ENCODE results near the gene SLC12A1. TPM values are rescaled to one million over a fixed set of nuclear protein-coding genes. Genes with fewer than 3 reads are reported as not detected.
A peak's percentile ranks its signal among the peaks of the same experiment; 100 is the strongest.

The SLC12A1 gene
- total RNA-seq, 1 donor from 2014 or later: 0.16 TPM

DNA sequence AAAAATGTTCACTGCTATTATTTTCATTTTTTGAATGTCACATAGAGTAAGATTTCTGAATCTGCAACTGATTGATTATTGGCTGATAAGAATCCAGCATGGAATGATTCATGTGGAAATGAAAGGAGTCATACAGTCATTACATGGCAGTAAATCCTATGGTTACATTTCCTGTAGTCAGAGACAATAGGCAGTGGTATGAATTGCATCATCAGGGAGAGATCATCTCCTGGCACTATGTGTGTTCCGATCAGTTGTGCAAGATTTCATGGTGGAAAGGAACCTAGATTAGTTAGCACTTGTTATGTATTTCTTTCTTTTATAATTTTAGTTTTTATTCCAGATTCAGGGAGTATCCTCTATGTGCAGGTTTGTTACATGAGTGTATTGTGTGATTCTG is 38.8 kb downstream of the SLC12A1 start:
- DNase-seq: no peak

DNA sequence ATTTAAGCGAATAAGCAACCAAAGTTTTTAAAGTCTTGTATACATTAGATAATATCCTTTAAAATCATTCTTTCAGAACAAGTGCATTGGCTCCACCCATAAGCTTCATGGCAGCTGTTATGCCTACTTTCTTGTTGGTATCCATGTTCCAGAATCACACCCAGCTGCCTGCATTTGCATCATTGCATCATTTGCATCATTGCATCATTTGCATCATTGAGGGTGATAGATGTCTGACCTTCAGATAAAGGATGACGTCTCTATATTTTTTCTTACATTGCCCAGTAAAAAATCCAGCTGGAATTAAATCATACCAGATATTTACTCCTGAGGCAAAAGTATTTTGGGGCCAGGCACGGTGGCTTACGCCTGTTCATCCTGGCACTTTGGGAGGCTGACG is 42.3 kb downstream of the SLC12A1 start:
- no peak for DNase-seq

DNA sequence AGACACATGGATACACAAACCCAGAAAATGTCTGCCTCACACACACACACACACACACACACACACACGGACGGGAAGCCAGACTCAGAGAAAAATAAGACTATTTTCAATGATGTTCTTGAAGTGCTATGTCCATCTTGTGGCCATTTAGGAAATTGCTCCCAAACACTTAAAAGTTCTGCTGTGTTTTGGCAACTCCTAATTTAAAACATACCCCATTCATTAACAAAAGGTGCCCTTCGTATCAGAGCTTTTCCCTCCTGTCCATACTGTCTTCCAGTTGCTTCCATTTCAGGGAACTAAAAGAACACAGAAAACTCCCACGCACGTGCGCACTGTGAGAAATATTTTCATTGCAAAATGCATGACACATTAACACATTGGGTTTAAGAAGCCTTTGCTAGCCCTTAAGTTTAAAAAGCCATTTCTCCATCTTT is 44.6 kb downstream of the SLC12A1 start:
- no peak for DNase-seq

DNA sequence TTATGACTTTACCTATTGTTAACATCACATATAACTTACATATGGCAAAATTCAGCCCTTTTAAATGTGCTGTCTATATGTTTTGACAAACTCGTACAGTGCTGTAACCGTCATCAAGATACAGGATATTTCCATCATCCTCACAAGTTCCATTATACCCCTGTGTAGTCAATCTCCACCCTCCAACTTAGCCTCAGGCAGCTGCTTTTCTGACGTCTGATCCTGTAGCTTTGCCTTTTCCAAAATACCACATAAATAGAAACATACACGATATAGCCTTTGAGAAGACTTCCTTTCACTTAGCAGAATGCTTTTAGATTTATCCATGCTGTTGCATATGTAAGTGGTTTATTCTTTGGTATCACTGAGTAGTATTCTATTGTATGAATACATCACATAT is 47.1 kb downstream of the SLC12A1 start:
- no peak for DNase-seq

DNA sequence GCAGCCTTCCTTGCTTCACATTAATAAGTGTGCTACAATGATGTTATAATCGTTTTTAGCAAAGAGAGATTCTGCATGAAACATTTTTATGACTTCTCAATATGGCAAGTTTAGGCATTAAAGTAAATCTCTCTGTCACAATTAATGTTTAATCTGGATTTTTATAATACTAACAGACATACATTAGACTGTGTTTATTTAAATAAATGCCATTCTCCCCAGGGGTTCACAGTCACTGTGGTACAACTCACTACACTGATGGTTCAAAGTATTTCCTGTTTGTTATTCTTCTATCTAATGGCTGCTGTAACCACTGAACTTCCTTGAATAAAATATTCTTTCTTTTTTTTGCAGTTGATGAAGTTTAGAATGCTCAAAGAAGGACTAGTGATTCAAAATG is 59.0 kb downstream of the SLC12A1 start:
- DNase-seq: no peak

DNA sequence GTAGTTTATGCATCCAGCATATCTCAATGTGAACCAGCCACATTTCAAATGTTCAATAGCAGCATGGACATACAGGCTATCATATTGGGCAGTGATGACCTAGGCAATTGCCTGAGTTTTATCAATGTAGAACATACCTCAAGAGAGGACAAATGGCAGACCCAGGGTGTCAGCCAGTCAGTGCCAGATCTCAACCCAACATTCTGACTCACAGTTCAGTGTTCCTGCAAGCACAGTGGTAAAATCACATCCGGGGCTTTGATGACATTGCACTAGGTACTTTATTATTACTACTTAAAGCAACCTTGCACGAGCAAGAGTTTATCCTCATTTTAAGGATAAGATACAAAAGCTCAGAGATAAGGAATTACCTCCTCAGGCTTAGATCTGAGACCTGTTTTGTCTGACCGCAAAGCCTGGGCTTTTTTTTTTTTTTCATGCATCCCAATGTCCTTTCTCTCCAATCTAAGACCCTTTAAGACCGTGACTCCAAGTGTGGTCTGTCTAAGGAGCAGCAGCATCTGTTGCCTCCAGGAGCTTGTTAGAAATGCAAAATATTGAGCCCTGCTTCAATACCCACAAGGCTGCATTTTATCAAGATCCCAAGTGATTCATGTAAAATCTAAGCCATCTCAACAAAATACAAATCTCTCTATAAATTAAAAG is 60.1 kb downstream of the SLC12A1 start:
- no peak for DNase-seq

DNA sequence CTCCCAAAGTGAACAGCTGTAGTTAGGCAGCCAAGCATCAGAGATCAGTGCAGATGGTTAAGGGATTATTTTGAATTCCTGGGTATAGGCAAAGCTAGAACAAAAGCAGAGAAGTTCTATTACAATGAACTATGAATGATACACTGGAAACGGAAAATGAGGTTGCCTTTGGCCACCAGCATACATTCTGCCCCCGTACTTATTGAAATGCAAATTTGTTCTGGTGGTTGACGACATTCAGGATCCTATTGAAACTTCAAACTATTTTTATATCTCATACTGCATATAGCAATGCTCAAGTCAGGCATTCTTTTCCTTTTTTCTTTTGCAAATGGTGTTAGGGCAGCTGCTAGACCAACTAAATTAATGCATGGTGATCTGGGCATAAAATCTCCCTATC is 61.7 kb downstream of the SLC12A1 start:
- no peak for DNase-seq

DNA sequence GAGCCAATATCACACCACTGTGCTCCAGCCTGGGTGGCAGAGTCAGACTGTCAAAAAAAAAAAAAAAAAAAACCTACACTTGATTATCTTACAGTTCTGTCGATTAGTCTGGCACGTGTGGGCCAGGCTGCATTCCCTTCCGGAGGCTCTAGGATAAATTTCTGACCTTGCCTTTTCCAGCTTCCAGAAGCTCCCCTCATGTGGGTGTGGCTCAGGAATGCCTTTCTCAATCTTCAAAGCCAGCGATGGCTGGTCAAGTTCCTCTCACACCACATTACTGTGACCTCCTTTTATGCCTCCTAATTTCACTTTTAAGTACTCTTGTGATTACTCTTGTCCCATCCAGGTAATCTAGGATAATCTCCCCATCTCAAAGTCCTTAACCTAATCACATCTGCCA is 66.9 kb downstream of the SLC12A1 start:
- no peak for DNase-seq

DNA sequence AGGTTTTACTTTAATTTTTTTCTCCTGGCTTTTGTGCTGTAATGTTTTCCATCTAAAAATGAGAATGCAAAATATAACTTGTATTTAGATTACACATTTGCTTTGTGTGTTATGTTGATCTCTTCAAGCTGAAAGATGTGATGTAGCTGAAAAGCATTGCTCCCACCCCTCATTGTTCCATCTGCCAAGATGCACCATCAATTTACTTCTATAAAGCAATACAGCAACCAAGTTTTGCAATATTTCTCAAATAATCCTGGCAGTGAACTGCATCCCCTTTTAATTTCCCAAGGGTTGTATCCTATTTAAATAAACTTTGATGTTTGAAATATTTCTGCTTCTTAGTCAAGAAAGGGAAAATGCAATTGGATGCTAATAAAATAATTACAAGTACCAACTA is 72.6 kb downstream of the SLC12A1 start:
- no peak for DNase-seq

DNA sequence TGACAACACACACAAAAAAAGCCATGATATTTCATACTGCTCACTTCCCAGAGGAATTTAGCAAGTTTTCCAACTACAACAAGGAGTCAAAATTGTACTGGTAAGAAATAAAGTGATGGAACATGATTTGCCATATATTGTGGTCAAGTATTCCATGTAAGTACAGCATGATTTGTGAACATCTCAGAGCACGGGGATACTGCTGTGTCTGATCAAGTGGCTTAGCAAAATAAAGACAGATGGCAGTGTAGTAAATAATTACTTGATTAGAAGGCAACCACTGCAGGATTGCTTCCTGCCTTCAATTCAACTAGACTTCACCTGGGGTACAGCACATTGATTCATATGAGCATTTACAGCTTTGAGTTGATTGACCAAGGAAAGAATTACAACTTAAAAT is 73.5 kb downstream of the SLC12A1 start:
- DNase-seq: no peak

DNA sequence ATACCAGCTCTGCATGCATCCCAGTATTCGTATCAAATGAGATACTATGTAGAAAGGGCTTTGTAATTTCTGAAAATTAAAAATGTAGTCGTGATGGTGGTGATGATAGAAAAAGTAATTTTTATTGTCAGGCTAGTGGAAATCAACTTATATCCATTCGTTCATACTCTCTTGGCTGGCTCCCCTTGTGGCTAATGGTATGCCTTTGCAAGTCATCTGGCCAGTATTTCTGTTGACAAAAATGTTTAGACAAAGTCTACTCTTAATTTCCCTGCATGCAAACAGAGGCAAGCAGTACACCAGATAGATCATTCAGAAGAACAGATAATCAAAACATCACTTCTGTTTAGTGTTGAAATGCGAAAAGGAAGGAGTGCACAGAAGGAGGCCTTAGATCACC is 75.6 kb downstream of the SLC12A1 start:
- DNase-seq: no peak

DNA sequence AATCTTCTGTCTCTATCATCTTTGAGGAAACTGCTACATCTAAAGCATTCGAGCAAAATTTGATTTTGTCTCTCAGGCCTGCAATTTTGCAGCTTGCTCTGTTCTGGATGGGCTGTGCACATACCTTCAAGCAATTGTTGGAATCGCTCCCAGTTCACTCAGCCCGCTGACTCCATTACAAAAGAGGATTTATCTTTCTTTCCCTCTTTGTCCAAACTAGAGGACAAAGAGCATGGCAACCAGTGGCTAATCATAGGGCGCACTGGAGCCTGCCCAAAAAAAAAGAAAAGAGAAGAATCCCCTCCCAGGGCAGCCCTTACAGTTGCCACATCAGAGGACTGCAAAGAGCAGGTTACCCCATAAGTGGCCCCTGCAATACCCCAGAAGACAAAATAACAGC is 76.1 kb downstream of the SLC12A1 start:
- no peak for DNase-seq

DNA sequence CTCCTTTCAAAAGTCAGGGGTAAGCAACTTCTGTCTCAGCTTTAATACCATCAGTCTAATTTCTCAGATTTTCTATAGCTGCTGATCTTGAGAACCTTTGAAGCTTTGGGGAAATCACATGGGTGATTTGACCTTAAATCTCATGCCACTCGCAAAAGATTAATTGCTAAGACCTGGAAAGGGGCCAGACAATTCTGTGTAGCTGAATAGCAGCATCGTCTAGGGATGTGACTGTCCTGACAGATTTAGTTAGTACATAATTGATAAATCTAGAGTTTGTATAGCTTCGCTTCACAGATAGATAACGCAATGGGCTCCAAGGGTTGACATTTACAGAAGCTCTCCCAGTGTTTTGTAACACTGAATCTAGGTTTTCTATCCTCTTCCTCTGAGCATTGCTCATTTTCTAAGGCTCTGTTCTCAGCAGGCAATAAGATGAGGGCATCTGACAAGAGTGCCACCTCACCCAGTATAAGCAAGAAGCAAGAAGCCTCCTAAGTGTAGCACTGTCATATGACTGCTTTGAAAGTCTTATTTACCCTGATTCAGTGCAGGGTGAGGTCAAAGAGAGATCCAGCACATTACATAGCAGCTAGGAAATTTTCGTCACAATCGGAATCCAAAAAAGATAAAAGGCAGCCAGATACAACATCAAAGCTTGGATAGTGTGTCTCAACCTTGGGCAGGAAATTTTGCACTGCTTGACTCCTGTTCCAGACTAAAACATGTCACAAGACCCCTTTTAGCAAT is 77.5 kb downstream of the SLC12A1 start:
- DNase-seq: no peak

DNA sequence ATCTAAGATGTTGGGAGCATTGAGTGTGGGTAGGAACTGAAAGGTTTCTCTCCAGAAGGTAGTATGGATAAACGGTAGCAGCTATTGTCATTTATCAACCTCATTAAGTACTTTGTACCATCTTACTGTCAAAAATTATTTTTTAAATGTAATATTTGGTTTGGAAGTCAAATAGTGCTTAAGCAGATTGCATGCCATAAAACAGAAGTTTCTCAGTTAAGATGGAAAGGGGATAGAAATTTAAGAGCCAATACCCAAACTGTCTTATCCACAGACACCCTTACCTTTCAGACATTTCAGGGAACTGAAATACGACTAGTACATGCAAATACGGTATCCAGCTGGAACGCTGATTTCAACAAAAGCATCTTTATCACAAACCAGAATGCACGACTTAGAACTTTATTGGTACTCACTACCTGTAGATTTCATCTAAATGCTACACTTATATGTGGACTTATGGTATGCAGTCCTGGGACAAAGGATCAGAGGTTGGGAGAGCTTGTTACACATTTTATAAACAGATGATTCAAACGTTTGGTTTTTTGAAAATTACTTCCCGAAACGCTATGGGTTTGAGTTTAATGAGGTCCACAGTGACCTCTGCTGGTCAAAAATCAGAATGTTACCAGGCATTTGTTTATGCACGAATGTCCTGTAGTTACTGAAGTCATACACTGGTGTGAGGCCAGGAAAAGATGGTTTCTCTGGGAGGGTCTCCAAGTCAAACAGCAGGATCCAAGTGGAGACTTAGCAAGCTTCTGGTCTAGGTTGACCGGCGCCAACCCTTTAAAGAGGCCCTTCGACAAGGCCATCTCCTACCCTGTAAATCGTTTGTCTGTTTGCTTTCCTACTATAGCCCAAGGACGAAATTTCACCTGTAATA is 79.5 kb downstream of the SLC12A1 start:
- peak; percentile 12 for DNase-seq

DNA sequence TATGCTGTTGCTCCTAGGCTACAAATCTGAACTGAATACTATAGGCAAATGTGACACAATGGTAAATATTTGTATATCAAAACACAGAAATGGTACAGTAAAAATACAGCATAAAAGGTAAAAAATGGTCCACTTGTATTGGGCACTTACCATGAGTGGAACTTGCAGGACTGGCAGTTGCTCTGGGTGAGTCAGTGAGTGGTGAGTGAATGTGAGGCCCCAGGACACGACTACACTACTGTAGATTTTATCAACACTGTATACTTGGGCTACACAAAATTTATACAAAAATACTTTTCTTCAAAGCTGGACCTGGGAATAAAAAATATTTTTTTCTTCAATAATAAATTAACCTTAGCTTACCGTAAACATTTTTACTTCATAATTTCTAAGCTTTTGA is 83.5 kb downstream of the SLC12A1 start:
- DNase-seq: no peak

DNA sequence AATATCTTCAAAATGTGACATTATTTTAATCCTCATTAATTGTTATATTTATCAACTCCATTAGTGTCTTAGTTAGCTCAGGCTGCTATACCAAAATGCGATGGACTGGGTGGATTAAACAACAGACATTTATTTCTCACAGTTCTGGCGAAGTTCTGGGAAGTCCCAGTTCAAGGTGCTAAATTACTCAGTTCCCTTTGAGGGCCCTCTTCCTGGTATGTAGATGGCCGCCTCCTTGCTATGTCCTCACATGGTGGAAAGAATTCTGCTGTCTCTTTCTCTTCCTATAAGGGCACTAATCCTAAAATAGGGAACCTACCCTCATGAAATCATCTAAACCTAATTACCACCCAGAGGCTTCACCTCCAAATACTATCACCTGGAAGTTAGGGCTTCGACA is 86.4 kb downstream of the SLC12A1 start:
- no peak for DNase-seq

DNA sequence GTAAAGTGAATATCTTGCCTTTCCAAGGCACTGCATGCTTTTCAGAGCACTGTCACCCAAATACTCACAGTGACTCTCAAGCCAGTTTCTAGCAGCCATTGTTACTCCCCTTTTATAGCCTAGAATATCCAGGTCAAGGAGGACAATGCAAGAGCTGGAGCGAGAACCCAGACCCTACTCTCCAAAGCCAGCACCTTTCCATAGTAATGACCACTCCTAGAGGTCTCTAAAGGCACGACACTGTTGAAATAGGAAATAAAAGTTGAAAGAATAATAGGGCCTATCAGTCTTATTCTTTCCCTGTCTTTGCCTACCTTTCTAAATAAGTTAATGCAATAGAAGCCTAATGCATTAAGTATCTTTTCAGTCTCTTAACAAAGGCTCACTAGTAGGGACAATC is 91.6 kb downstream of the SLC12A1 start:
- no peak for DNase-seq

DNA sequence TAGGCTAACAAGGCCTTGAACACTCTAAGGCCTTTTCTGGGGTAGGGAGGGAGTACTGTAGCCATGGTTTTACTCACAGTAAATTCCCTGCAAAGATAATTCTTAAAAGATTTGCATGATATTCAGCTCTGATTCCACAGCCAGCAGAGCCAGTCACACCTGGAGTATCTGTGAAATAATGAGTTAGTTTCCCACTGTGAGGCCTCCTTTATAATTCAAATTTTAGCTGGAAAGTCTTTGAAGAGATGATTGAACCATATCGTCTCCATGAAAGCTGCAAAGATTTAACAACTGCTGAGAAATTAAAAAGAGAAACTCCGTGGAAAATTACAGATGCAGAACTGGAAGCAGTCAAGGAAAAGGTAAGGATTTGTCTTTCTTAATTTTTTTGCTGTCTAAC is 92.8 kb downstream of the SLC12A1 start:
- DNase-seq: no peak

DNA sequence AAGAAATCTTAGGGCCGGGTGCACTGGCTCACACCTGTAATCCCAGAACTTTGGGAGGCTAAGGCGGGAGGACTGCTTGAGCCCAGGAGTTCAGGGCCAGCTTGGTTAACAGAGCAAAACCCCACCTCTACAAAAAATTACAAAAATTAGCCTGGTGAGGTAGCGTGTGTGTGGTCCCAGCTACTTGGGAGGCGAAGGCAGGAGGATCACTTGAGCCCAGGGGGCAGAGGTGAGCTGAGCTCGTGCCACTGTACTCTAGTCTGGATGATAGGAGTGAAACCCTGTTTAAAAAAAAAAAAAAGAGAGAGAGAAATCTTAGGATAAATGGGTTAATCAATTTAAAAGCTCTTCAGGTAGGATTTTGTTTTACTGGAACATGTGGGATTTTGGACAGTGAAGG is 93.9 kb downstream of the SLC12A1 start:
- no peak for DNase-seq

DNA sequence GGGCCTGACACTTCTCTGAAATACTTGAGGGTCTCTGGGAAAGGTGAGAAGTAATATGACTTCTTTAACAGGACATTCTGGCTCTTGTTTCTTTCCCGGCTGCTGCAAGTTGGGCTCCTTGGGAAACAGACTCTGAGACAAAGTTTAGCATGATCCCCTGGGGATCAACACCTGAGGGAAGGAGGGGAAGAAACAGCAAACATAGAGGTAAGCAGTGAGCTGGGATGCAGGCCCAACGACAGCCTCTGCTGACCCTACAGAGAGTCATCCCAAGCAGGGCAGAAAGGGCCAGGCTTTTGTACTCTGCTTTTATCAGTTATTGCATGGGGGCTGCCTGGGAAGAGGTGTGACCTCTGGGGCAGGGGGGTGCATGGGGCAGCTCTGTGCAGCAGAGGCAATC is 98.3 kb downstream of the SLC12A1 start:
- no peak for DNase-seq

DNA sequence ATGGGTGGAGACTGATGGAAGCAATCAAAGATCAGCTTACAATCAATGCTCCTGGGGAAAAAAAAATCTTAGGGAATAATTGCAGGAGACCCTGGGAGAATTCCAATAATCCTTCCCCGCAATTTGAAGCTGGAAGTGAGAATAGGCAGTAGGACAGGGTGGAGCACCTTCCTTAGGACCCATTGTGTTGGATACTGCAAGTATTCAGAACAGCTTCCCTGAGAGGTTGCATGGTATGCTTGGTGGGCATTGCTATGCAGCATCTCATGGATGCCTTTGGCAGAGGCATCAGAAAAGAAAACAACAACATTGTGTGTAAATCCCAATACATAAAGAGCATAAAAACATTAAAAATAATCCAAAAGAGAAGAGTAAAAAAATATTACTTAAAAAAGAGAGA is 100.5 kb downstream of the SLC12A1 start:
- no peak for DNase-seq

DNA sequence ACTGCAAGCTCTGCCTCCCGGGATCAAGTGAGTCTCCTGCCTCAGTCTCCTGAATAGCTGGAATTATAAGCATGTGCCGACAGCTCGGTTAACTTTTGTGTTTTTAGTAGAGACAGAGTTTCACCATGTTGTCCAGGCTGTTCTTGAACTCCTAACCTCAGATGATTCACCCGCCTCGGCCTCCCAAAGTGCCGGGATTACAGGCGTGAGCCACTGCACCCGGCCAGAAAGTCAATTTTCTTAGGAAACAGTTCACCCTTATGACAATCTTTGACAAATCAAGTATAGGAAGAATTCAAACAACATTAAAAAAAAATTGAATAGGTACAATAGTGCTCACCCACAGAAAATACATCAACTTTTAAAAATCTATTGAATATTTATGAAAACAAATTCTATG is 101.5 kb downstream of the SLC12A1 start:
- no peak for DNase-seq

DNA sequence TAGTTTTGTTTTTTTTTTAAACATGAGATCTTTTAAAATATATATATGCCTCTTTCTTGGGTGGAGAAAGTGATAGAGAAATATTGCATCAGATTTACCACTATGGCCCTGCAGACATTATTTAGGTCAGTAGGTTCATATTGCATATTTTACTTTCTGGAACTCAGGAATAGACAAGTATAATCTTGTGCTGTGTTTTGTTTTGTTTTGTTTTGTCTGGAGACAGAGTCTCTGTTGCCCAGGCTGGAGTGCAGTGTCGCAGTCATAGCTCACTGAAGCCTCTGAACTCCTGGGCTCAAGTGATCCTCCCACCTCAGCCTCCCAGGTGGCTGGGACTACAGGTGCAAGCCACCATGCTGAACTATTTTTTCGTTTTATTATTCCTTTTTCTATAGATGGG is 103.6 kb downstream of the SLC12A1 start:
- no peak for DNase-seq

All from occipital lobe (tissue), 2 donors.